NT2/D1 (cell line): ENCODE data around the gene SHD.

Experiments used
- DNase-seq: peaks from one replicate; pipeline ENCODE4 v3.0.0-alpha.2; 2011; ENCODE audit warnings: low read depth, low spot score
- H3K27me3 ChIP-seq: 2 replicates; pipeline ENCODE4 v1.6.0; 2011; ENCODE audit warnings: mild to moderate bottlenecking; ENCODE audit not compliant: insufficient read length, insufficient read depth
- H3K36me3 ChIP-seq: 2 replicates; pipeline ENCODE4 v1.6.1; 2011; ENCODE audit warnings: mild to moderate bottlenecking, low read length, mixed read lengths; ENCODE audit not compliant: insufficient read depth, insufficient read length
- H3K4me1 ChIP-seq: 2 replicates; pipeline ENCODE4 v1.5.1; 2011; ENCODE audit not compliant: insufficient read depth, insufficient read length
- H3K4me3 ChIP-seq: 2 replicates; pipeline ENCODE4 v1.5.1; 2011; ENCODE audit warnings: low read depth; ENCODE audit not compliant: insufficient read length
- H3K9ac ChIP-seq: 2 replicates; pipeline ENCODE4 v1.6.0; 2011; ENCODE audit warnings: low read depth; ENCODE audit not compliant: insufficient read length
- H3K9me3 ChIP-seq: 2 replicates; pipeline ENCODE4 v1.5.1; 2011; ENCODE audit warnings: mild to moderate bottlenecking, low read length; ENCODE audit not compliant: insufficient read depth
- SUZ12 ChIP-seq: IDR thresholded peaks from 2 replicates; pipeline ENCODE4 v1.6.1; 2011; ENCODE audit not compliant: insufficient read length, insufficient read depth; ENCODE audit errors: extremely low read depth
- YY1 ChIP-seq: IDR thresholded peaks from 2 replicates; pipeline ENCODE4 v1.6.1; 2011; ENCODE audit not compliant: insufficient read length, insufficient read depth
- ZNF274 ChIP-seq: IDR thresholded peaks from 2 replicates; pipeline ENCODE4 v1.6.1; 2011; ENCODE audit warnings: mild to moderate bottlenecking, low read depth, low read length

The SHD gene

DNA sequence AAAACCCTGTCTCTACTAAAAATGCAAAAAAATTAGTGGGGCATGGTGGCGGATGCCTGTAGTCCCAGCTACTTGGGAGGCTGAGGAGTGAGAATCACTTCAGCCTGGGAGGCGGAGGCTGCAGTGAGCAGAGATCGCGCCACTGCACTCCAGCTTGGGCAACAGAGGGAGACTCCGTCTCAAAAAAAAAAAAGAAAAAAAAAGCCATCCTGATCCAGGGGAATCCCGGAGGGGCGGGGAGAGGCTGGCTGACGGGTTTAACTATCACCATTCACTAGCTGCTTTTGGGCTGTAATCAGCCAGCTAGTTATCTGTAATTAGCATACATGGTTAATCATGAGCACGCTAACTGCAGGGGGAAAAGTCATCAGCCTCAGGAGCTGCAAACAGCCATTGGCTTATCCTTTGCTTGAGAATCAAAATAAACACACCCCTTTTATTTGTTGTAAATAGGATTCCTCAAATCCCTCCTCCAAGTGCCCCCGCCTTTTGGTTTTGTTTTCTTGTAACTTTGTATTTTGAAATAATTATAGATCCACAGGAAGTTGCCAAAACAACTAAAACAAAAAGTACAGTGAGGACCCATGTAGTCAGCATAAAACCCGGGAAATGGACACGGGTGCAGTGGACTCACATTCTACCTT is 34.9 kb downstream of the SHD start:
- Histone ChIP-seq H3K9ac (no peak overlapping the region), H3K36me3 (peaks cover 38% of the 10 kb centered on the region), H3K9me3 (peaks cover 12% of the 10 kb centered on the region; the same call in 1 of the 2 replicates), H3K27me3 (no peaks in the 10 kb centered on the region), H3K4me3 (no peak overlapping the region), H3K4me1 (peaks cover 2% of the 10 kb centered on the region)
- no peak for DNase-seq
- TF ChIP-seq YY1 (no peak), SUZ12 (no peak), ZNF274 (no peak)

GRCh38 chr19:4316956-4317355 is 37.9 kb downstream of the SHD start:
- no peak for TF ChIP-seq ZNF274
- no peak for TF ChIP-seq YY1
- no peak for TF ChIP-seq SUZ12
- peaks cover 34% of the 10 kb centered on the region for H3K9me3 ChIP-seq
- H3K36me3 ChIP-seq = peaks cover 22% of the 10 kb centered on the region
- H3K27me3 ChIP-seq = peaks cover 3% of the 10 kb centered on the region
- no peaks in the 10 kb centered on the region for H3K4me1 ChIP-seq
- DNase-seq = no peak
- H3K4me3 ChIP-seq = no peak overlapping the region
- no peak overlapping the region for H3K9ac ChIP-seq

GRCh38 chr19:4318460-4318859 is 39.4 kb downstream of the SHD start:
- peaks cover 3% of the 10 kb centered on the region for H3K27me3 ChIP-seq
- H3K4me1 ChIP-seq = no peaks in the 10 kb centered on the region
- H3K9me3 ChIP-seq = peaks cover 39% of the 10 kb centered on the region
- DNase-seq = no peak
- H3K4me3 ChIP-seq = no peak overlapping the region
- no peak overlapping the region for H3K9ac ChIP-seq
- H3K36me3 ChIP-seq = peaks cover 25% of the 10 kb centered on the region
- TF ChIP-seq ZNF274 (no peak), SUZ12 (no peak), YY1 (no peak)

GRCh38 chr19:4319067-4319718 is 40.1 kb downstream of the SHD start:
- peaks cover 39% of the 10 kb centered on the region for H3K9me3 ChIP-seq
- H3K27me3 ChIP-seq = peaks cover 3% of the 10 kb centered on the region
- H3K4me1 ChIP-seq = no peaks in the 10 kb centered on the region
- H3K36me3 ChIP-seq = peaks cover 32% of the 10 kb centered on the region
- no peak overlapping the region for H3K4me3 ChIP-seq
- DNase-seq = no peak
- no peak for TF ChIP-seq SUZ12
- no peak for TF ChIP-seq YY1
- no peak for TF ChIP-seq ZNF274
- H3K9ac ChIP-seq = no peak overlapping the region

- no peak for DNase-seq
- TF ChIP-seq ZNF274 = no peak
- TF ChIP-seq YY1 = no peak
- no peak for TF ChIP-seq SUZ12
- Histone ChIP-seq H3K9ac (no peak overlapping the region), H3K36me3 (peaks cover 34% of the 10 kb centered on the region), H3K27me3 (peaks cover 3% of the 10 kb centered on the region), H3K9me3 (peaks cover 39% of the 10 kb centered on the region), H3K4me1 (no peaks in the 10 kb centered on the region), H3K4me3 (no peak overlapping the region)
Observed at GRCh38 chr19:4320419-4320818, 41.4 kb downstream of the SHD start.

- H3K36me3 ChIP-seq = peaks cover 22% of the 10 kb centered on the region
- no peak overlapping the region for H3K4me3 ChIP-seq
- peaks cover 3% of the 10 kb centered on the region for H3K27me3 ChIP-seq
- no peak for TF ChIP-seq SUZ12
- no peak for TF ChIP-seq ZNF274
- no peak for TF ChIP-seq YY1
- no peak overlapping the region for H3K9ac ChIP-seq
- DNase-seq = no peak
- H3K4me1 ChIP-seq = peaks cover 6% of the 10 kb centered on the region
- peaks cover 39% of the 10 kb centered on the region for H3K9me3 ChIP-seq
Observed at GRCh38 chr19:4322942-4323665, 44.0 kb downstream of the SHD start.

DNA sequence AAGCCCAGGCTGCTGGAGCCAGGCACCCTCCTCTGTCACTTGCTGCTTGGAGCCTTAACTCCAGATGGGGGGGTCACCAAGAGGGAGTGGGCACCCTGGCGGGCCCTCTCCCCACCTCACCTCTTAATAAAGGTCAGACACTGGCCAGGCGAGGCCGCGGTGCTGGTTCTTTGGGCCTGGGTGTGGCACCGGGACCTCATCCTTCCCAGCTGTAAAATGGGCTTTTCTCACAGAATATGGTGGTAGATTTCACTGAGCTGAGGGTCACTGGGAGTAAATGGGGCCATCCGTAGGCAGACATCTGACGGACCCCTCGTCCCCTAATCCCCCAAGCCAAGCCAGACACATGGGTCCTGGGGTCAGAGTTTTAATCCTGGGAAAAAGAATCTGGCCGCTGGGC is 44.6 kb downstream of the SHD start:
- DNase-seq = no peak
- H3K4me3 ChIP-seq = no peak overlapping the region
- peaks cover 16% of the 10 kb centered on the region for H3K36me3 ChIP-seq
- H3K9me3 ChIP-seq = peaks cover 37% of the 10 kb centered on the region
- no peak overlapping the region for H3K9ac ChIP-seq
- peaks cover 3% of the 10 kb centered on the region for H3K27me3 ChIP-seq
- peaks cover 6% of the 10 kb centered on the region for H3K4me1 ChIP-seq
- no peak for TF ChIP-seq YY1
- TF ChIP-seq ZNF274 = no peak
- no peak for TF ChIP-seq SUZ12
